Body of pancreas (tissue), 4 donors: ENCODE measurements around the gene TM7SF2. TPM values are rescaled to one million over a fixed set of nuclear protein-coding genes. Genes with fewer than 3 reads are reported as not detected.

ENCODE experiments used
- ATAC-seq: fragments of 150-250 bp; one replicate; pipeline ENCODE4 v1.9.1; 2016
- DNase-seq, 4 donors: peaks; one replicate each; pipeline ENCODE4 v3.0.0-alpha.2; 2019
- H3K27ac ChIP-seq, 4 donors: fragments of 200-600 bp; sonication (generic); 1 replicate in 3 of 4; 2 replicates in 1 of 4; pipeline versions ENCODE4 v1.5.1 to v1.6.1; 2016 to 2019; ENCODE audit warnings: mild to moderate bottlenecking in 1 of 4, mixed read lengths in 1 of 4, moderate library complexity in 1 of 4
- H3K27me3 ChIP-seq, 2 donors: fragments of 200-600 bp; sonication (generic); one replicate each; pipeline ENCODE4 v1.6.0; 2016; ENCODE audit warnings: mild to moderate bottlenecking in 1 of 2
- H3K36me3 ChIP-seq, 2 donors: fragments of 200-600 bp; sonication (generic); replicated peaks in 1 of 2; 2 replicates each; pipeline ENCODE4 v1.5.1; 2016; ENCODE audit warnings: low read depth in 2 of 2; ENCODE audit not compliant: insufficient read depth in 1 of 2
- H3K4me1 ChIP-seq: fragments of 200-600 bp; sonication (generic); one replicate; pipeline ENCODE4 v1.6.0; 2016
- H3K4me3 ChIP-seq, 2 donors: fragments of 200-600 bp; sonication (generic); 1 replicate in 1 of 2; 2 replicates in 1 of 2; pipeline ENCODE4 v1.5.1; 2016 to 2019
- H3K9me3 ChIP-seq, 3 donors: fragments of 200-600 bp; sonication (generic); 1 replicate in 2 of 3; 2 replicates in 1 of 3; pipeline ENCODE4 v1.5.1; 2016
- CTCF ChIP-seq, 7 experiments: fragments of 450-650 bp in 4 of 7; fragments of 200-600 bp in 3 of 7; sonication (generic) in 3 of 7; IDR thresholded peaks; one replicate each; pipeline ENCODE4 v1.5.1; 2016 to 2019; ENCODE audit warnings: antibody characterized with exemption in 7 of 7
- POLR2A ChIP-seq, 3 donors: fragments of 450-650 bp; IDR thresholded peaks; one replicate each; pipeline ENCODE4 v1.6.1; 2016; ENCODE audit warnings: antibody characterized with exemption in 3 of 3, mild to moderate bottlenecking in 2 of 3
- WGBS, 2 donors: methylation state at CpG; one replicate each; pipeline ENCODE4 v1.1.5; 2017; 5-methylcytosine and 5-hydroxymethylcytosine counted together
- intact Hi-C: fragments of 100-400 bp; cut with DNase I; formaldehyde crosslinking; loops from one replicate; pipeline ENCODE4 v1.15.1; 2023
- total RNA-seq, 2 donors: library from RNA; depleted of rRNA; stranded (reverse); fragments of >200 nt; gene quantifications; one replicate each; pipeline ENCODE4 v1.1.0, GENCODE V29; 2016

The TM7SF2 gene
- total RNA-seq, result 10 to 100 TPM; 25.4 to 85.6 TPM

- Histone ChIP-seq H3K4me3 (peak within 1 kb of the TSS; percentile 20 to 66), H3K9me3 (no peaks in the 10 kb centered on the region), H3K36me3 (peaks cover 0 to 7% of the 10 kb centered on the region in 2 donors), H3K4me1 (peaks cover 66% of the 10 kb centered on the region), H3K27ac (peak within 1 kb of the TSS; percentile 70 to 93 (median 88)), H3K27me3 (no peaks in the 10 kb centered on the region)
- DNase-seq (peak; percentile 98 to 99 (median 99)), ATAC-seq (peak; percentile 85)
- TF ChIP-seq CTCF (IDR thresholded peaks at IDR 0.05) (peak in 1 of 7 experiments; percentile 7), POLR2A (IDR thresholded peaks at IDR 0.05) (peak; percentile 97 to 99 (median 99))
- intact Hi-C loops, result no loop called here
- 0 to 1% methylated on average over 33 to 61 of the region's 64 CpGs for WGBS, 2 donors
Observed at GRCh38 chr11:65111744-65112545, at the start of gene TM7SF2. Gene TM7SF2, plus strand, starts transcription at chr11:65111872. Its CDS starts 144 bp downstream, at chr11:65112016.

- DNase-seq (no peak), ATAC-seq (no peak)
- intact Hi-C loops, result no loop called here
- no peak overlapping the region for H3K4me3 ChIP-seq
- no peaks in the 10 kb centered on the region for H3K27me3 ChIP-seq
- no peaks in the 10 kb centered on the region for H3K9me3 ChIP-seq
- no peaks in the 10 kb centered on the region for H3K4me1 ChIP-seq
- no peaks in the 10 kb centered on the region for H3K36me3 ChIP-seq
- 50 to 62% methylated on average over 2 to 3 of the region's 3 CpGs for WGBS, 2 donors
- TF ChIP-seq POLR2A (IDR thresholded peaks at IDR 0.05), result no peak
- no peak for TF ChIP-seq CTCF (IDR thresholded peaks at IDR 0.05)
- H3K27ac ChIP-seq, result no peak overlapping the region
Observed at GRCh38 chr11:65063532-65063931, 48.1 kb upstream of the TM7SF2 start.

- H3K4me1 ChIP-seq, result no peaks in the 10 kb centered on the region
- no peaks in the 10 kb centered on the region for H3K27me3 ChIP-seq
- TF ChIP-seq POLR2A (IDR thresholded peaks at IDR 0.05) (no peak), CTCF (IDR thresholded peaks at IDR 0.05) (no peak)
- intact Hi-C loops, result no loop called here
- ATAC-seq (no peak), DNase-seq (no peak)
- H3K4me3 ChIP-seq, result no peak overlapping the region
- 86 to 88% methylated on average over 4 of the region's 4 CpGs for WGBS, 2 donors
- H3K9me3 ChIP-seq, result no peaks in the 10 kb centered on the region
- H3K36me3 ChIP-seq, result no peaks in the 10 kb centered on the region
- H3K27ac ChIP-seq, result no peak overlapping the region
Observed at GRCh38 chr11:65064847-65065240, 46.8 kb upstream of the TM7SF2 start.

- Histone ChIP-seq H3K27me3 (no peaks in the 10 kb centered on the region), H3K4me3 (no peak overlapping the region), H3K36me3 (no peaks in the 10 kb centered on the region), H3K9me3 (no peaks in the 10 kb centered on the region), H3K4me1 (no peaks in the 10 kb centered on the region), H3K27ac (no peak overlapping the region)
- ATAC-seq, result no peak
- no peak for DNase-seq
- WGBS, 2 donors, result 68 to 77% methylated on average over 3 to 7 of the region's 7 CpGs
- TF ChIP-seq CTCF (IDR thresholded peaks at IDR 0.05) (no peak), POLR2A (IDR thresholded peaks at IDR 0.05) (no peak)
- intact Hi-C loops, result no loop called here
Observed at GRCh38 chr11:65065851-65066250, 45.8 kb upstream of the TM7SF2 start.

DNA sequence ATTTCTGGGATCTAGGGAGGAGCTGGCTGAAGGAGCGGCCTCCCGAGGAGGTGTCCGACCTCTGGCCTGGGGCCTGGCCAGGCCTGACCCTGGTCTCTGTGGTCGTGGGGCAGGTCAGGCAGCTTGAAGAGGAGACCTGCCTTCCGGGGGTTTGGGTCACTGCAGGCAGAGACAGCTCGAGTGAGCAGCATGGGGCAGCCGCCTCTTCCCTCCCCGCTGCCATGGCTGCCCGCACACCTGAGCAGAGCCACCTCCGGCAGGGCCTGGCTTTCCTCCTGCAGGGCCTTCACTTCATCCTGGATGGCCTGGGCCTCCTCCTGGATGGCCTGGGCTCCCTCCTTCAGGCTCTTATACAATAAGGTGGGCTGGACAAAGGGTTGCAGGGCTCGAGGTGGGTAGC is 45.4 kb upstream of the TM7SF2 start:
- Histone ChIP-seq H3K4me1 (no peaks in the 10 kb centered on the region), H3K9me3 (no peaks in the 10 kb centered on the region), H3K27ac (no peak overlapping the region), H3K36me3 (no peaks in the 10 kb centered on the region), H3K27me3 (no peaks in the 10 kb centered on the region), H3K4me3 (no peak overlapping the region)
- intact Hi-C loops, result no loop called here
- TF ChIP-seq POLR2A (IDR thresholded peaks at IDR 0.05), result no peak
- TF ChIP-seq CTCF (IDR thresholded peaks at IDR 0.05), result no peak
- 57 to 83% methylated on average over 1 to 11 of the region's 11 CpGs for WGBS, 2 donors
- ATAC-seq, result no peak
- DNase-seq, result no peak
